HG02759 (cell line): ENCODE results near the gene SRPRA.
"Not testable (repeated sequence)": the region's sequence is repeated elsewhere in the genome, so short reads cannot be mapped to it uniquely, and the experiment has no call there.

Experiments used
- ATAC-seq: cut with Tn5 transposase; IDR thresholded peaks from one replicate; pipeline ENCODE4 v1.9.1; 2021; ENCODE audit warnings: mild to moderate bottlenecking, moderate library complexity; ENCODE audit not compliant: unreplicated experiment

SRPRA gene

GRCh38 chr11:126282736-126283591, 14.3 kb upstream of the SRPRA start, which contains the start of gene TIRAP:
Gene TIRAP, plus strand, starts transcription at chr11:126283093. Its CDS starts 7,802 bp downstream, at chr11:126290895.
- peak; percentile 81 for ATAC-seq

- ATAC-seq, result peak; percentile 19
Observed at GRCh38 chr11:126282361-126282735, 13.7 kb upstream of the SRPRA start.

- ATAC-seq, result no peak
Observed at GRCh38 chr11:126281666-126282175, 13.0 kb upstream of the SRPRA start.

GRCh38 chr11:126281245-126281644, 12.6 kb upstream of the SRPRA start:
- ATAC-seq, result no peak

- ATAC-seq, result no peak
Observed at GRCh38 chr11:126280595-126280994, 11.9 kb upstream of the SRPRA start.

- no peak for ATAC-seq
Observed at GRCh38 chr11:126279191-126279590, 10.5 kb upstream of the SRPRA start.

- no peak for ATAC-seq
Observed at GRCh38 chr11:126277780-126278179, 9.1 kb upstream of the SRPRA start.

GRCh38 chr11:126277322-126277721, 8.6 kb upstream of the SRPRA start:
- no peak for ATAC-seq

- ATAC-seq, result peak; percentile 6
Observed at GRCh38 chr11:126268361-126268707, 361 bp downstream of the SRPRA start.

GRCh38 chr11:126267650-126268049, 1.0 kb downstream of the SRPRA start:
- ATAC-seq, result no peak

- no peak for ATAC-seq
Observed at GRCh38 chr11:126265811-126266210, 2.9 kb downstream of the SRPRA start.

GRCh38 chr11:126263489-126263888, 5.2 kb downstream of the SRPRA start:
- ATAC-seq, result no peak

GRCh38 chr11:126262216-126262615, 6.5 kb downstream of the SRPRA start:
- ATAC-seq, result no peak

GRCh38 chr11:126257764-126258163, 10.9 kb downstream of the SRPRA start:
- ATAC-seq, result no peak

- no peak for ATAC-seq
Observed at GRCh38 chr11:126257144-126257543, 11.6 kb downstream of the SRPRA start.

GRCh38 chr11:126256216-126256615, 12.5 kb downstream of the SRPRA start:
- ATAC-seq, result no peak

GRCh38 chr11:126255507-126255906, 13.2 kb downstream of the SRPRA start:
- not testable (repeated sequence) for ATAC-seq

- no peak for ATAC-seq
Observed at GRCh38 chr11:126254819-126255218, 13.9 kb downstream of the SRPRA start.

GRCh38 chr11:126253265-126253664, 15.4 kb downstream of the SRPRA start:
- ATAC-seq, result no peak

- no peak for ATAC-seq
Observed at GRCh38 chr11:126246636-126247035, 22.1 kb downstream of the SRPRA start.

GRCh38 chr11:126233391-126233790, 35.3 kb downstream of the SRPRA start:
- no peak for ATAC-seq

GRCh38 chr11:126232683-126233082, 36.0 kb downstream of the SRPRA start:
- ATAC-seq, result no peak
